HL-60 (cell line): ENCODE data around the gene EPDR1.

Source experiments
- DNase-seq, 2 experiments: peaks; one replicate each; pipeline ENCODE4 v3.0.0-alpha.2; 2010 to 2020; ENCODE audit warnings: low read depth in 1 of 2, low spot score in 1 of 2
- H3K27ac ChIP-seq: fragments of 250-450 bp; sonication (Bioruptor Pico); replicated peaks from 2 replicates; pipeline ENCODE4 v1.5.1; 2020; ENCODE audit warnings: mild to moderate bottlenecking, moderate library complexity
- H3K27me3 ChIP-seq: fragments of 250-450 bp; sonication (Bioruptor Pico); 2 replicates; pipeline ENCODE4 v1.5.1; 2021; ENCODE audit warnings: mild to moderate bottlenecking, moderate library complexity; ENCODE audit not compliant: insufficient read depth, poor library complexity, severe bottlenecking
- H3K4me3 ChIP-seq: replicated peaks from 2 replicates; pipeline ENCODE4 v1.5.1; 2011; ENCODE audit warnings: mild to moderate bottlenecking, control low read depth, low read length; ENCODE audit not compliant: insufficient read depth
- GABPA ChIP-seq: IDR thresholded peaks from 2 replicates; pipeline ENCODE4 v1.6.1; 2012; ENCODE audit warnings: low read depth
- POLR2AphosphoS5 ChIP-seq: IDR thresholded peaks from 2 replicates; pipeline ENCODE4 v1.6.1; 2012; ENCODE audit warnings: low read depth
- REST ChIP-seq: IDR thresholded peaks from 2 replicates; pipeline ENCODE4 v1.6.1; 2012; ENCODE audit warnings: low read depth; ENCODE audit not compliant: insufficient replicate concordance
- TF ChIP-seq, protein P1 (sequence below): IDR thresholded peaks from one replicate; pipeline ENCODE4 v1.5.1; 2011; ENCODE audit warnings: low read length, control low read depth, inconsistent platforms; ENCODE audit not compliant: insufficient read depth

Gene EPDR1

GRCh38 chr7:38000272-38000671 lies 79.8 kb downstream of the EPDR1 start:
- no peak overlapping the region for H3K4me3 ChIP-seq
- DNase-seq = no peak
- H3K27me3 ChIP-seq = no peaks in the 10 kb centered on the region
- TF ChIP-seq GABPA (no peak), REST (no peak), POLR2AphosphoS5 (no peak)
- TF ChIP-seq, protein P1, sequence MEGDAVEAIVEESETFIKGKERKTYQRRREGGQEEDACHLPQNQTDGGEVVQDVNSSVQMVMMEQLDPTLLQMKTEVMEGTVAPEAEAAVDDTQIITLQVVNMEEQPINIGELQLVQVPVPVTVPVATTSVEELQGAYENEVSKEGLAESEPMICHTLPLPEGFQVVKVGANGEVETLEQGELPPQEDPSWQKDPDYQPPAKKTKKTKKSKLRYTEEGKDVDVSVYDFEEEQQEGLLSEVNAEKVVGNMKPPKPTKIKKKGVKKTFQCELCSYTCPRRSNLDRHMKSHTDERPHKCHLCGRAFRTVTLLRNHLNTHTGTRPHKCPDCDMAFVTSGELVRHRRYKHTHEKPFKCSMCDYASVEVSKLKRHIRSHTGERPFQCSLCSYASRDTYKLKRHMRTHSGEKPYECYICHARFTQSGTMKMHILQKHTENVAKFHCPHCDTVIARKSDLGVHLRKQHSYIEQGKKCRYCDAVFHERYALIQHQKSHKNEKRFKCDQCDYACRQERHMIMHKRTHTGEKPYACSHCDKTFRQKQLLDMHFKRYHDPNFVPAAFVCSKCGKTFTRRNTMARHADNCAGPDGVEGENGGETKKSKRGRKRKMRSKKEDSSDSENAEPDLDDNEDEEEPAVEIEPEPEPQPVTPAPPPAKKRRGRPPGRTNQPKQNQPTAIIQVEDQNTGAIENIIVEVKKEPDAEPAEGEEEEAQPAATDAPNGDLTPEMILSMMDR = no peak
- H3K27ac ChIP-seq = no peak overlapping the region
